Mesenchymal stem cell (in vitro differentiated cells and primary cell): ENCODE data around the gene SACM1L. TPM values are rescaled to one million over a fixed set of nuclear protein-coding genes. Genes with fewer than 3 reads are reported as not detected.

Source experiments
- DNase-seq: peaks from one replicate; pipeline ENCODE4 v3.0.0-alpha.2; 2013
- H2AFZ ChIP-seq: one replicate; pipeline ENCODE4 v1.6.1; 2013; ENCODE audit warnings: low read depth, mild to moderate bottlenecking, control low read depth, inconsistent platforms, low read length, moderate library complexity
- H2AK5ac ChIP-seq: 2 replicates; pipeline ENCODE4 v1.6.1; 2013; ENCODE audit warnings: low read length, moderate library complexity, mild to moderate bottlenecking, inconsistent platforms; ENCODE audit not compliant: severe bottlenecking
- H2BK120ac ChIP-seq: one replicate; pipeline ENCODE4 v1.6.1; 2013; ENCODE audit warnings: low read depth, mild to moderate bottlenecking, inconsistent platforms, low read length, moderate library complexity
- H2BK12ac ChIP-seq, 2 experiments: one replicate each; pipeline ENCODE4 v1.6.1; 2013; ENCODE audit warnings: inconsistent platforms in 2 of 2, low read length in 2 of 2, mild to moderate bottlenecking in 2 of 2, moderate library complexity in 2 of 2, control low read depth in 1 of 2
- H2BK15ac ChIP-seq: one replicate; pipeline ENCODE4 v1.6.1; 2013; ENCODE audit warnings: mild to moderate bottlenecking, low read depth, inconsistent platforms; ENCODE audit not compliant: poor library complexity, severe bottlenecking
- H2BK5ac ChIP-seq: 2 replicates; pipeline ENCODE4 v1.6.1; 2013; ENCODE audit warnings: low read depth, mild to moderate bottlenecking, low read length, control low read depth, inconsistent platforms; ENCODE audit not compliant: poor library complexity, severe bottlenecking
- H3K14ac ChIP-seq, 2 experiments: one replicate each; pipeline ENCODE4 v1.6.1; 2013; ENCODE audit warnings: inconsistent platforms in 2 of 2, low read length in 2 of 2, control low read depth in 1 of 2, mild to moderate bottlenecking in 1 of 2, moderate library complexity in 1 of 2
- H3K18ac ChIP-seq, 2 experiments: one replicate each; pipeline ENCODE4 v1.6.1; 2013; ENCODE audit warnings: inconsistent platforms in 2 of 2, low read length in 2 of 2, control low read depth in 1 of 2, low read depth in 1 of 2, mild to moderate bottlenecking in 1 of 2
- H3K23ac ChIP-seq, 2 experiments: one replicate each; pipeline ENCODE4 v1.6.1; 2013; ENCODE audit warnings: inconsistent platforms in 2 of 2, low read length in 2 of 2, mild to moderate bottlenecking in 2 of 2, moderate library complexity in 2 of 2, control low read depth in 1 of 2
- H3K27ac ChIP-seq: 2 replicates; pipeline ENCODE4 v1.5.1; 2013; ENCODE audit warnings: mild to moderate bottlenecking, moderate library complexity, low read length, control low read depth, inconsistent platforms; ENCODE audit not compliant: poor library complexity, severe bottlenecking
- H3K27me3 ChIP-seq, 2 experiments: 2 replicates each; pipeline versions ENCODE4 v1.6.1 to v1.7.0; 2013; ENCODE audit warnings: low read length in 2 of 2, mild to moderate bottlenecking in 2 of 2, moderate library complexity in 2 of 2, control low read depth in 1 of 2, inconsistent platforms in 1 of 2; ENCODE audit not compliant: control insufficient read depth in 1 of 2, insufficient read depth in 1 of 2
- H3K36me3 ChIP-seq, 2 experiments: 2 replicates each; pipeline versions ENCODE4 v1.6.1 to v1.7.0; 2013; ENCODE audit warnings: low read length in 2 of 2, control low read depth in 1 of 2, inconsistent platforms in 1 of 2, low read depth in 1 of 2, mild to moderate bottlenecking in 1 of 2; ENCODE audit not compliant: insufficient read depth in 2 of 2, control insufficient read depth in 1 of 2
- H3K4ac ChIP-seq, 2 experiments: one replicate each; pipeline ENCODE4 v1.6.1; 2013; ENCODE audit warnings: inconsistent platforms in 2 of 2, low read length in 2 of 2, mild to moderate bottlenecking in 2 of 2, moderate library complexity in 2 of 2, control low read depth in 1 of 2, low read depth in 1 of 2
- H3K4me1 ChIP-seq: 2 replicates; pipeline ENCODE4 v1.6.1; 2013; ENCODE audit warnings: low read depth, low read length, control low read depth; ENCODE audit not compliant: control insufficient read depth, insufficient read depth
- H3K4me2 ChIP-seq: 2 replicates; pipeline ENCODE4 v1.6.1; 2013; ENCODE audit warnings: low read length, mild to moderate bottlenecking, inconsistent platforms; ENCODE audit not compliant: poor library complexity, severe bottlenecking
- H3K4me3 ChIP-seq, 2 experiments: 2 replicates each; pipeline versions ENCODE4 v1.5.1 to v1.7.0; 2013; ENCODE audit warnings: low read length in 2 of 2, mild to moderate bottlenecking in 2 of 2, control low read depth in 1 of 2, low read depth in 1 of 2; ENCODE audit not compliant: insufficient read depth in 1 of 2
- H3K79me1 ChIP-seq: replicated peaks from 2 replicates; pipeline ENCODE4 v1.6.1; 2013; ENCODE audit warnings: mild to moderate bottlenecking, control low read depth, low read length, inconsistent platforms; ENCODE audit not compliant: poor library complexity, severe bottlenecking
- H3K9ac ChIP-seq: 2 replicates; pipeline ENCODE4 v1.7.0; 2013; ENCODE audit warnings: mild to moderate bottlenecking, low read length, moderate library complexity
- H3K9me3 ChIP-seq: 2 replicates; pipeline ENCODE4 v1.7.0; 2013; ENCODE audit warnings: mild to moderate bottlenecking, low read length; ENCODE audit not compliant: control insufficient read depth
- H4K8ac ChIP-seq: one replicate; pipeline ENCODE4 v1.6.1; 2013; ENCODE audit warnings: inconsistent platforms, mild to moderate bottlenecking, low read length, moderate library complexity
- H4K91ac ChIP-seq: one replicate; pipeline ENCODE4 v1.6.1; 2013; ENCODE audit warnings: mild to moderate bottlenecking, low read length, inconsistent platforms
- WGBS: methylation state at CpG from one replicate; pipeline ENCODE4 v1.1.7; 2013; ENCODE audit warnings: mixed read lengths; 5-methylcytosine and 5-hydroxymethylcytosine counted together
- polyA plus RNA-seq, 2 experiments: library from polyadenylated mRNA; stranded (reverse); fragments of 200-250 nt; gene quantifications; one replicate each; pipeline ENCODE4 v1.2.3, GENCODE V29; 2013

SACM1L gene, protein sequence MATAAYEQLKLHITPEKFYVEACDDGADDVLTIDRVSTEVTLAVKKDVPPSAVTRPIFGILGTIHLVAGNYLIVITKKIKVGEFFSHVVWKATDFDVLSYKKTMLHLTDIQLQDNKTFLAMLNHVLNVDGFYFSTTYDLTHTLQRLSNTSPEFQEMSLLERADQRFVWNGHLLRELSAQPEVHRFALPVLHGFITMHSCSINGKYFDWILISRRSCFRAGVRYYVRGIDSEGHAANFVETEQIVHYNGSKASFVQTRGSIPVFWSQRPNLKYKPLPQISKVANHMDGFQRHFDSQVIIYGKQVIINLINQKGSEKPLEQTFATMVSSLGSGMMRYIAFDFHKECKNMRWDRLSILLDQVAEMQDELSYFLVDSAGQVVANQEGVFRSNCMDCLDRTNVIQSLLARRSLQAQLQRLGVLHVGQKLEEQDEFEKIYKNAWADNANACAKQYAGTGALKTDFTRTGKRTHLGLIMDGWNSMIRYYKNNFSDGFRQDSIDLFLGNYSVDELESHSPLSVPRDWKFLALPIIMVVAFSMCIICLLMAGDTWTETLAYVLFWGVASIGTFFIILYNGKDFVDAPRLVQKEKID
- polyA plus RNA-seq (2013, experiment 1 of 2), result 20.4 TPM
- 22.4 TPM for polyA plus RNA-seq (2013, experiment 2 of 2)

DNA sequence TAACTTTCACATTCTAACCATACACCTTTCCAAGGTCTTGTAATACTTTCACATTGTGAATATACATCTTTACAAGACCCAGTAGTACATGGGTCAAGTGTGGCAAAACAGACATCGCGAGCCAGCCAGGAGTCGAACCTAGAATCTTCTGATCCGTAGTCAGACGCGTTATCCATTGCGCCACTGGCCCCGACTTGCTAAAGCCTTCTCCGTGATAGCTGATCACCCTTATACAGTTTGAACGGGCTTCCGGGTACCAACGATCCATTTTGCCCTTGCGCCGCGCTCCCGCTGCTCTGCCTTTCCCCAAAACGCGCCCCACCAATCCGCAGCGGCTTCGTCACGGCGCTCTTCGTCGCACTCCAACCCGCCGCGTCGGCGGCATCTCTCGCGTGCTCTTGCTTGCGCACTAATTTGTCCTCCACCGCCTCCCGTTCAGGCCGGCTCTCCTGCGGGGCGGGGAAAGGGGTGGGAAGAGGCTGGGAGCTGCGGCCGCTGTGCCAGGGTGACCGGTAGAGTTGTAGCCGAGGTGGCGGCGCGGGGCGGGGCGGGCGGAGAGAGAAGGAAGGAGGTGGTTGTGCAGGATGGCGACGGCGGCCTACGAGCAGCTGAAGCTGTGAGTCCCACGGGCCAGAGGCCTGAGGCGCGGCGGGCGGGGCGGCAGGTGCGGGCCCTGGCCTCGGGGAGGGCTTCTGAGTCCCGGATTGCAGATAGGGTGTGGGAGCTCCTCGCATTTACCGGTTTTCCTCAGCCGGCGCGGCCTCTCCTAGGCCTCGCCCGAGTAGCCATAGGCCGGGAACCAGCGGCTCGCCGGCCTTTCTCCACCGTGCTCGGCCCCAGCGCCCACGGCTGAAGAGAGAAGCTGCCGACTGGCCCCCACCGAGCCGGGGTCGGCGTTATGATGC, at the start of gene SACM1L:
Gene SACM1L (plus strand): TSS at position 515 of the 905 bp plus-strand sequence. CDS start 70 bp downstream, at position 585.
- under 1% methylated on average over 71 of the region's 81 CpGs for WGBS
- peak within 1 kb of the TSS; percentile 59 for H4K8ac ChIP-seq
- H3K14ac ChIP-seq, result peak within 1 kb of the TSS in 1 of 2 experiments; percentile 93
- H3K18ac ChIP-seq, result peak within 1 kb of the TSS; percentile 69 to 93
- peak; percentile 99 for DNase-seq
- peak within 1 kb of the TSS; percentile 87 for H2BK120ac ChIP-seq
- no peak within 1 kb of the TSS for H2AFZ ChIP-seq
- no peaks in the 10 kb centered on the region for H3K27me3 ChIP-seq
- peak within 1 kb of the TSS in 1 of 2 experiments; percentile 78 for H2BK12ac ChIP-seq
- no peaks in the 10 kb centered on the region for H3K79me1 ChIP-seq
- peaks cover 3 to 23% of the 10 kb centered on the region in 2 experiments for H3K36me3 ChIP-seq
- H3K4ac ChIP-seq, result peak within 1 kb of the TSS; percentile 85 to 88
- H3K9ac ChIP-seq, result peak within 1 kb of the TSS; percentile 92
- peak within 1 kb of the TSS in 1 of 2 experiments; percentile 94 for H3K23ac ChIP-seq
- peak within 1 kb of the TSS; percentile 3 for H2BK5ac ChIP-seq
- H4K91ac ChIP-seq, result peak within 1 kb of the TSS; percentile 90
- H2AK5ac ChIP-seq, result no peak within 1 kb of the TSS
- H3K27ac ChIP-seq, result peak within 1 kb of the TSS; percentile 82
- H3K4me3 ChIP-seq, result peak within 1 kb of the TSS; percentile 95 to 97
- H2BK15ac ChIP-seq, result peak within 1 kb of the TSS; percentile 48
- H3K4me2 ChIP-seq, result peak within 1 kb of the TSS; percentile 88
- H3K4me1 ChIP-seq, result peaks cover 4% of the 10 kb centered on the region
- no peaks in the 10 kb centered on the region for H3K9me3 ChIP-seq

DNA sequence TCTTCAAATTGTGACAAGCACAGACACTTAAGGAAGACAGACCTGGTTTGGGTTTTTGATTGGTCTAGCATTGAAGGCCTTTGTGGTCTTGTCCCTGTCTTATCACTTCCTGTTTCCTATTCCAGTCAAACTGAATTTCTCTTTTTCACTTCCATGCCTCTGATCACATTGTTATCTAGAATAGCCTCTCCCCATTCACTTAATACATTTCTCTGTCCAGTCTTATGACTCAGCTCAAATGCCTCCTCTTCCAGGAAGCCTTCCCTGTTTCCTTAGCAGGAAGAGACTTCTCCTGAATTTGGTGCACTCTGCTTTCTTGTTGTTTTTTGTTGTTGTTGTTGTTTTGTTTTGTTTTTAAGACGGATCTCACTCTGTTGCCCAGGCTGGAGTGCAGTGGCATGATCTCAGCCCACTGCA, 49.1 kb upstream of the SACM1L start:
- WGBS, result 95% methylated on average over 1 of the region's 1 CpG
- Histone ChIP-seq H2BK120ac (no peak overlapping the region), H3K27ac (no peak overlapping the region), H3K9ac (no peak overlapping the region), H4K8ac (peak overlapping the region; percentile 43), H2AK5ac (no peak overlapping the region), H3K9me3 (no peaks in the 10 kb centered on the region), H2BK5ac (no peak overlapping the region), H4K91ac (no peak overlapping the region), H3K79me1 (peaks cover 24% of the 10 kb centered on the region), H2AFZ (no peak overlapping the region), H3K4ac (peak overlapping the region in 1 of 2 experiments; percentile 38), H3K14ac (no peak overlapping the region), H2BK12ac (peak overlapping the region; percentile 30 to 52), H3K4me1 (peaks cover 31% of the 10 kb centered on the region), H3K4me2 (no peak overlapping the region), H3K4me3 (no peak overlapping the region), H3K36me3 (peaks cover 5 to 36% of the 10 kb centered on the region in 2 experiments), H3K23ac (no peak overlapping the region), H3K27me3 (no peaks in the 10 kb centered on the region), H3K18ac (no peak overlapping the region), H2BK15ac (no peak overlapping the region)
- no peak for DNase-seq

DNA sequence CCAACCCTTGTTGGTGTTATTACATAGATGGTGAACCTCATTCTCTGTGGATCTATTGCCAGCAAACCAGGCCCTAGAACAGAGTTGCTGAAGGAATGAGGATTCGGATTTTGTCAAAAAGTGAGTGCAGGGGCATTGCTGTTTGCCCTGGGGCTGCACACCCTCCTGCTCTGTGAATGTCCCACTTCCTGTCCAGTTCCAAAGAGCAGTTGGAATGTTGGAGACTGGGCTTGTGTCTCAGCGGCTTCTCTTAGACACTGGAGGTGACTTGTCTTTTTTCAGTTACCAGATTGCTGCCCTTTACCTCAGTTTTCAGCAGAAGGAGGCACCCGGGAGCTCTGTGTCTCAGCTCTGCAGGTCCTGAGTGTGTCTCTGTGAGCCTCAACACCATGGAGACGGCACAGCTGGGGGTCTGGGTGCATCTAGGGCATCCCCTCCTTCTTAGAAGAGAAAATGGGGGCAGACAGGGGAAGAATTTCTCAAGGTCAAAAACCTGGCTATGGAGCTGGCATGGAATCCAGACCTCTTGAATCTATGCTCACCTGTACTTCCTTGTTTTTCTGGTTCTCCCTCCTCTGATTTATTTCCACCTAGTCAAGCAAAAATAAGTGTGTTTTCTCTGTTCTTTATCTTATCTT, 48.4 kb upstream of the SACM1L start:
- Histone ChIP-seq H4K91ac (no peak overlapping the region), H3K36me3 (peaks cover 4 to 36% of the 10 kb centered on the region in 2 experiments), H2AFZ (no peak overlapping the region), H3K9ac (no peak overlapping the region), H3K18ac (peak overlapping the region in 1 of 2 experiments; percentile 69), H2AK5ac (peak overlapping the region; percentile 63), H3K4ac (peak overlapping the region; percentile 59 to 88), H2BK5ac (no peak overlapping the region), H3K27ac (peak overlapping the region; percentile 36), H3K4me3 (no peak overlapping the region), H3K27me3 (no peaks in the 10 kb centered on the region), H2BK120ac (peak overlapping the region; percentile 64), H3K79me1 (peaks cover 21% of the 10 kb centered on the region), H3K9me3 (no peaks in the 10 kb centered on the region), H3K4me1 (peaks cover 32% of the 10 kb centered on the region), H3K14ac (no peak overlapping the region), H2BK15ac (no peak overlapping the region), H3K4me2 (no peak overlapping the region), H2BK12ac (peak overlapping the region in 1 of 2 experiments; percentile 48), H4K8ac (no peak overlapping the region), H3K23ac (no peak overlapping the region)
- no peak for DNase-seq
- WGBS, result 80% methylated on average over 4 of the region's 4 CpGs
